K562 (cell line): Measurements from ENCODE around the gene HOXB6. TPM values are rescaled to one million over a fixed set of nuclear protein-coding genes. Genes with fewer than 3 reads are reported as not detected.

Experiments
- ETV5 ChIP-seq: sonication (generic); formaldehyde crosslinking; IDR thresholded peaks from 2 replicates; pipeline ENCODE4 v1.4.0; 2020; ENCODE audit warnings: low read depth, mild to moderate bottlenecking, missing genetic modification reagents
- FOXA3 ChIP-seq, 2 experiments: fragments of 450-650 bp in 1 of 2; sonication (generic) in 1 of 2; formaldehyde crosslinking; IDR thresholded peaks in 1 of 2; conservative IDR thresholded peaks in 1 of 2; 2 replicates each; pipeline versions ENCODE4 v1.4.0 to v1.8.0; 2020 to 2022; ENCODE audit warnings: mild to moderate bottlenecking in 2 of 2, missing genetic modification reagents in 1 of 2
- HDAC2 ChIP-seq: fragments of 450-650 bp; IDR thresholded peaks from 2 replicates; pipeline ENCODE4 v1.6.1; 2016; ENCODE audit warnings: mild to moderate bottlenecking
- HDAC3 ChIP-seq: fragments of 450-650 bp; IDR thresholded peaks from 2 replicates; pipeline ENCODE4 v1.6.1; 2018; ENCODE audit warnings: borderline replicate concordance, mild to moderate bottlenecking, moderate library complexity; ENCODE audit not compliant: partially characterized antibody
- HIVEP1 ChIP-seq: fragments of 250-450 bp; sonication (Bioruptor Pico); IDR thresholded peaks from 2 replicates; pipeline ENCODE4 v1.4.0; 2020; ENCODE audit warnings: mild to moderate bottlenecking
- MEIS2 ChIP-seq: fragments of 450-650 bp; IDR thresholded peaks from 2 replicates; pipeline ENCODE4 v1.6.1; 2014; ENCODE audit warnings: mild to moderate bottlenecking; ENCODE audit not compliant: partially characterized antibody
- NR4A1 ChIP-seq, 2 experiments: fragments of 250-450 bp in 1 of 2; fragments of 450-650 bp in 1 of 2; sonication (Bioruptor Pico) in 1 of 2; IDR thresholded peaks; 2 replicates each; pipeline versions ENCODE4 v1.4.0 to v1.6.1; 2016 to 2020; ENCODE audit warnings: mild to moderate bottlenecking in 2 of 2, missing compliant biosample characterization in 1 of 2, missing genetic modification characterization in 1 of 2, moderate library complexity in 1 of 2
- SLC30A9 ChIP-seq: fragments of 250-450 bp; sonication (Bioruptor Pico); IDR thresholded peaks from 2 replicates; pipeline ENCODE4 v1.8.0; 2022; ENCODE audit warnings: mild to moderate bottlenecking, moderate library complexity
- TEAD2 ChIP-seq: fragments of 450-650 bp; IDR thresholded peaks from 2 replicates; pipeline ENCODE4 v1.6.1; 2016; ENCODE audit warnings: missing genetic modification characterization, control low read depth, missing compliant biosample characterization
- ZNF146 ChIP-seq: IDR thresholded peaks from one replicate; pipeline ENCODE4 v1.6.1; 2018; ENCODE audit warnings: missing compliant biosample characterization; ENCODE audit not compliant: unreplicated experiment
- ZNF217 ChIP-seq: sonication (generic); formaldehyde crosslinking; IDR thresholded peaks from 2 replicates; pipeline ENCODE4 v1.8.0; 2022; ENCODE audit warnings: mild to moderate bottlenecking, missing genetic modification reagents
- ZNF24 ChIP-seq: fragments of 450-650 bp; IDR thresholded peaks from 2 replicates; pipeline ENCODE4 v1.6.1; 2016
- ZNF76 ChIP-seq: fragments of 250-450 bp; sonication (Bioruptor Pico); IDR thresholded peaks from 2 replicates; pipeline ENCODE4 v1.4.0; 2020; ENCODE audit warnings: mild to moderate bottlenecking, moderate library complexity, borderline replicate concordance
- polyA plus RNA-seq, 8 experiments: library from polyadenylated mRNA; depleted of rRNA in 4 of 8; stranded (reverse) in 5 of 8; unstranded in 3 of 8; fragments of >200 nt; fragmentation: Nextera tagmentation in 2 of 8; fragmentation: Illumina TruSeq in 1 of 8; extraction: Ambion mirVana in 2 of 8; extraction: Trizol in 1 of 8; gene quantifications; 2 replicates each; pipeline versions ENCODE4 v1.2.1 to v1.2.3, GENCODE V29; 2011 to 2014; ENCODE audit warnings: inconsistent platforms in 1 of 8, missing spikeins in 1 of 8
- total RNA-seq, 7 experiments: library from RNA; depleted of rRNA in 6 of 7; stranded (reverse); fragments of >200 nt in 6 of 7; fragmentation: Illumina TruSeq in 2 of 7; extraction: Trizol in 2 of 7; gene quantifications; 2 replicates each; pipeline versions ENCODE4 v1.2.1 to v1.2.3, GENCODE V29; 2011 to 2021; ENCODE audit warnings: low replicate concordance in 1 of 7
- TF ChIP-seq, protein P1 (sequence below): fragments of 450-650 bp; IDR thresholded peaks from 2 replicates; pipeline ENCODE4 v1.6.1; 2016; ENCODE audit warnings: mild to moderate bottlenecking, moderate library complexity
- TF ChIP-seq, protein P2 (sequence below): fragments of 450-650 bp; conservative IDR thresholded peaks from 2 replicates; pipeline ENCODE4 v1.6.1; 2016; ENCODE audit warnings: missing genetic modification characterization, low read depth, mild to moderate bottlenecking, control low read depth, missing compliant biosample characterization

Gene HOXB6
- total and polyA plus RNA-seq, 9 of the 15 experiments (the other 6 are each of a cell fraction or from before 2014, with no cell fraction given) = 1.2 to 14.8 (median 4.9) TPM

DNA sequence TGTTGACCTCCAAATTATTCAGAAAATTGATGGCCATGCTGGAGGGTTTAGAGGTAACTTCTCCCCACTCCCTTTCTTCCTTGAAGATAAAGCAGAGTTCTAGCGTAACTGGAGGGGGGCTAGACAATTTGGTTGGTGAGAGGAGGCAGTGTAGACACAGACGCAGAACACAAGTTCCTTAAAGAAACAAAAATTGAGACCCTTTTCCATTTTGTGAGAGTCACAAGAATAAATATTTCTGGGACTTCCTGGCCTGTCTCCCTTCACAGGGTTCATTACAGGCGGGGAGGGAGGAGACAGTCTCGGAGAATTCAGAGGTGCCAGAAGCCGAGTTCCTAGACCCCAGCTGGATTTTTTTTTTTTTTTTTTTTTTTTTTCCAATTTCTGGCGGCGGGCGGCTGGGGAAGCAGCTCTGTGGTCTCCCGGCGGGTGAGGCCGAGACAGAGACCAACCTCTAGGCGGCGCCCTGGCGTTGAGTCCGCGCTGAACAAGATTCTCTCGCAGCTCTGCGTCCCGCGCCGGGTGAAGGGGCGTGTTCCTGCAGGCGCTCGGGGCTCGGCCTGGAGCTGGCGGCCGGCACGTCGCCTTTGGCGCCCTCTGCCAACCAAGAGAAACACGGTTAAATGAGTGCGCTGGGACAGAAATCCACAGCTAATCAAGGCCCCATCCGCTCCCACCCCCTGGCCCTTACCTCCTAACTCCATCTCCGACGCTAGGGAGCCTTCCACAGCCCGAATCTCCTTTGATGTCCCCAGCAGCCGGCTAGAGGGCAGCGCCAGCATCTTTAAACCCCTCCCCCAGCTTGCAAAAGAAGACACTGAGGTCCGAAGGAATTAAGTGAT is 31.6 kb upstream of the HOXB6 start (continued):
- TF ChIP-seq HDAC2 = no peak
- TF ChIP-seq, protein P1, sequence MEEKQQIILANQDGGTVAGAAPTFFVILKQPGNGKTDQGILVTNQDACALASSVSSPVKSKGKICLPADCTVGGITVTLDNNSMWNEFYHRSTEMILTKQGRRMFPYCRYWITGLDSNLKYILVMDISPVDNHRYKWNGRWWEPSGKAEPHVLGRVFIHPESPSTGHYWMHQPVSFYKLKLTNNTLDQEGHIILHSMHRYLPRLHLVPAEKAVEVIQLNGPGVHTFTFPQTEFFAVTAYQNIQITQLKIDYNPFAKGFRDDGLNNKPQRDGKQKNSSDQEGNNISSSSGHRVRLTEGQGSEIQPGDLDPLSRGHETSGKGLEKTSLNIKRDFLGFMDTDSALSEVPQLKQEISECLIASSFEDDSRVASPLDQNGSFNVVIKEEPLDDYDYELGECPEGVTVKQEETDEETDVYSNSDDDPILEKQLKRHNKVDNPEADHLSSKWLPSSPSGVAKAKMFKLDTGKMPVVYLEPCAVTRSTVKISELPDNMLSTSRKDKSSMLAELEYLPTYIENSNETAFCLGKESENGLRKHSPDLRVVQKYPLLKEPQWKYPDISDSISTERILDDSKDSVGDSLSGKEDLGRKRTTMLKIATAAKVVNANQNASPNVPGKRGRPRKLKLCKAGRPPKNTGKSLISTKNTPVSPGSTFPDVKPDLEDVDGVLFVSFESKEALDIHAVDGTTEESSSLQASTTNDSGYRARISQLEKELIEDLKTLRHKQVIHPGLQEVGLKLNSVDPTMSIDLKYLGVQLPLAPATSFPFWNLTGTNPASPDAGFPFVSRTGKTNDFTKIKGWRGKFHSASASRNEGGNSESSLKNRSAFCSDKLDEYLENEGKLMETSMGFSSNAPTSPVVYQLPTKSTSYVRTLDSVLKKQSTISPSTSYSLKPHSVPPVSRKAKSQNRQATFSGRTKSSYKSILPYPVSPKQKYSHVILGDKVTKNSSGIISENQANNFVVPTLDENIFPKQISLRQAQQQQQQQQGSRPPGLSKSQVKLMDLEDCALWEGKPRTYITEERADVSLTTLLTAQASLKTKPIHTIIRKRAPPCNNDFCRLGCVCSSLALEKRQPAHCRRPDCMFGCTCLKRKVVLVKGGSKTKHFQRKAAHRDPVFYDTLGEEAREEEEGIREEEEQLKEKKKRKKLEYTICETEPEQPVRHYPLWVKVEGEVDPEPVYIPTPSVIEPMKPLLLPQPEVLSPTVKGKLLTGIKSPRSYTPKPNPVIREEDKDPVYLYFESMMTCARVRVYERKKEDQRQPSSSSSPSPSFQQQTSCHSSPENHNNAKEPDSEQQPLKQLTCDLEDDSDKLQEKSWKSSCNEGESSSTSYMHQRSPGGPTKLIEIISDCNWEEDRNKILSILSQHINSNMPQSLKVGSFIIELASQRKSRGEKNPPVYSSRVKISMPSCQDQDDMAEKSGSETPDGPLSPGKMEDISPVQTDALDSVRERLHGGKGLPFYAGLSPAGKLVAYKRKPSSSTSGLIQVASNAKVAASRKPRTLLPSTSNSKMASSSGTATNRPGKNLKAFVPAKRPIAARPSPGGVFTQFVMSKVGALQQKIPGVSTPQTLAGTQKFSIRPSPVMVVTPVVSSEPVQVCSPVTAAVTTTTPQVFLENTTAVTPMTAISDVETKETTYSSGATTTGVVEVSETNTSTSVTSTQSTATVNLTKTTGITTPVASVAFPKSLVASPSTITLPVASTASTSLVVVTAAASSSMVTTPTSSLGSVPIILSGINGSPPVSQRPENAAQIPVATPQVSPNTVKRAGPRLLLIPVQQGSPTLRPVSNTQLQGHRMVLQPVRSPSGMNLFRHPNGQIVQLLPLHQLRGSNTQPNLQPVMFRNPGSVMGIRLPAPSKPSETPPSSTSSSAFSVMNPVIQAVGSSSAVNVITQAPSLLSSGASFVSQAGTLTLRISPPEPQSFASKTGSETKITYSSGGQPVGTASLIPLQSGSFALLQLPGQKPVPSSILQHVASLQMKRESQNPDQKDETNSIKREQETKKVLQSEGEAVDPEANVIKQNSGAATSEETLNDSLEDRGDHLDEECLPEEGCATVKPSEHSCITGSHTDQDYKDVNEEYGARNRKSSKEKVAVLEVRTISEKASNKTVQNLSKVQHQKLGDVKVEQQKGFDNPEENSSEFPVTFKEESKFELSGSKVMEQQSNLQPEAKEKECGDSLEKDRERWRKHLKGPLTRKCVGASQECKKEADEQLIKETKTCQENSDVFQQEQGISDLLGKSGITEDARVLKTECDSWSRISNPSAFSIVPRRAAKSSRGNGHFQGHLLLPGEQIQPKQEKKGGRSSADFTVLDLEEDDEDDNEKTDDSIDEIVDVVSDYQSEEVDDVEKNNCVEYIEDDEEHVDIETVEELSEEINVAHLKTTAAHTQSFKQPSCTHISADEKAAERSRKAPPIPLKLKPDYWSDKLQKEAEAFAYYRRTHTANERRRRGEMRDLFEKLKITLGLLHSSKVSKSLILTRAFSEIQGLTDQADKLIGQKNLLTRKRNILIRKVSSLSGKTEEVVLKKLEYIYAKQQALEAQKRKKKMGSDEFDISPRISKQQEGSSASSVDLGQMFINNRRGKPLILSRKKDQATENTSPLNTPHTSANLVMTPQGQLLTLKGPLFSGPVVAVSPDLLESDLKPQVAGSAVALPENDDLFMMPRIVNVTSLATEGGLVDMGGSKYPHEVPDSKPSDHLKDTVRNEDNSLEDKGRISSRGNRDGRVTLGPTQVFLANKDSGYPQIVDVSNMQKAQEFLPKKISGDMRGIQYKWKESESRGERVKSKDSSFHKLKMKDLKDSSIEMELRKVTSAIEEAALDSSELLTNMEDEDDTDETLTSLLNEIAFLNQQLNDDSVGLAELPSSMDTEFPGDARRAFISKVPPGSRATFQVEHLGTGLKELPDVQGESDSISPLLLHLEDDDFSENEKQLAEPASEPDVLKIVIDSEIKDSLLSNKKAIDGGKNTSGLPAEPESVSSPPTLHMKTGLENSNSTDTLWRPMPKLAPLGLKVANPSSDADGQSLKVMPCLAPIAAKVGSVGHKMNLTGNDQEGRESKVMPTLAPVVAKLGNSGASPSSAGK = peak; percentile 80
- no peak for TF ChIP-seq NR4A1 (CRISPR knock-in tag; IDR thresholded peaks at IDR 0.05)
- TF ChIP-seq NR4A1 (tag; IDR thresholded peaks at IDR 0.05) = no peak
- TF ChIP-seq TEAD2 (tag) = no peak
- no peak for TF ChIP-seq HDAC3
- no peak for TF ChIP-seq ZNF76 (CRISPR knock-in tag)
- no peak for TF ChIP-seq SLC30A9 (CRISPR knock-in tag)
- TF ChIP-seq ZNF24 = no peak
- TF ChIP-seq, protein P2, sequence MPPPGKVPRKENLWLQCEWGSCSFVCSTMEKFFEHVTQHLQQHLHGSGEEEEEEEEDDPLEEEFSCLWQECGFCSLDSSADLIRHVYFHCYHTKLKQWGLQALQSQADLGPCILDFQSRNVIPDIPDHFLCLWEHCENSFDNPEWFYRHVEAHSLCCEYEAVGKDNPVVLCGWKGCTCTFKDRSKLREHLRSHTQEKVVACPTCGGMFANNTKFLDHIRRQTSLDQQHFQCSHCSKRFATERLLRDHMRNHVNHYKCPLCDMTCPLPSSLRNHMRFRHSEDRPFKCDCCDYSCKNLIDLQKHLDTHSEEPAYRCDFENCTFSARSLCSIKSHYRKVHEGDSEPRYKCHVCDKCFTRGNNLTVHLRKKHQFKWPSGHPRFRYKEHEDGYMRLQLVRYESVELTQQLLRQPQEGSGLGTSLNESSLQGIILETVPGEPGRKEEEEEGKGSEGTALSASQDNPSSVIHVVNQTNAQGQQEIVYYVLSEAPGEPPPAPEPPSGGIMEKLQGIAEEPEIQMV (tag) = no peak
- TF ChIP-seq ETV5 (CRISPR knock-in tag) = no peak
- TF ChIP-seq FOXA3 (CRISPR knock-in tag; conservative IDR thresholded peaks at IDR 0.05 in 1 of 2, IDR thresholded peaks at IDR 0.05 in 1 of 2) = no peak
- no peak for TF ChIP-seq ZNF146 (CRISPR knock-in tag)
- no peak for TF ChIP-seq MEIS2
- TF ChIP-seq HIVEP1 (CRISPR knock-in tag) = no peak
- TF ChIP-seq ZNF217 (CRISPR knock-in tag) = no peak
